ENCODE data around the gene IGSF11.
A peak's percentile ranks its signal among the peaks of the same experiment; 100 is the strongest.
"Not testable (repeated sequence)": the region's sequence is repeated elsewhere in the genome, so short reads cannot be mapped to it uniquely, and the experiment has no call there.

Gene IGSF11

GRCh38 chr3:118882353-118882947, 152.2 kb downstream of the IGSF11 start:
- no peak for DNase-seq (ENCODE audit: low spot score)

GRCh38 chr3:118868051-118868450, 166.6 kb downstream of the IGSF11 start:
- no peak overlapping the region for H3K4me3 ChIP-seq
- TF ChIP-seq CTCF (IDR thresholded peaks at IDR 0.05), result no peak
- DNase-seq (ENCODE audit: low spot score), result no peak
- H3K27ac ChIP-seq, result no peak overlapping the region

More at GRCh38 chr3:118882353-118882947, 152.2 kb downstream of the IGSF11 start:
- Histone ChIP-seq H3K4me3 (no peak overlapping the region), H3K27ac (no peak overlapping the region)
- peak; percentile 49 for TF ChIP-seq CTCF (IDR thresholded peaks at IDR 0.05)

- Histone ChIP-seq H3K4me3 (no peak overlapping the region), H3K27ac (no peak overlapping the region)
- no peak for TF ChIP-seq CTCF (IDR thresholded peaks at IDR 0.05)
- DNase-seq (ENCODE audit: low spot score), result no peak
Measured at GRCh38 chr3:118863731-118864322, 170.8 kb downstream of the IGSF11 start.

GRCh38 chr3:118859950-118860349, 174.7 kb downstream of the IGSF11 start:
- TF ChIP-seq CTCF (IDR thresholded peaks at IDR 0.05), result no peak
- Histone ChIP-seq H3K27ac (no peak overlapping the region), H3K4me3 (no peak overlapping the region)
- no peak for DNase-seq (ENCODE audit: low spot score)

GRCh38 chr3:118851466-118852193, 183.0 kb downstream of the IGSF11 start:
- DNase-seq (ENCODE audit: low spot score); H3K27ac ChIP-seq; H3K4me3 ChIP-seq: not testable (repeated sequence)

- Histone ChIP-seq H3K4me3 (no peak overlapping the region), H3K27ac (no peak overlapping the region)
- DNase-seq (ENCODE audit: low spot score), result no peak
- no peak for TF ChIP-seq CTCF (IDR thresholded peaks at IDR 0.05)
Measured at GRCh38 chr3:118850687-118851086, 184.0 kb downstream of the IGSF11 start.

All from coronary artery (tissue), 2 donors.